ENCODE data around the gene KIAA0232.

DNA sequence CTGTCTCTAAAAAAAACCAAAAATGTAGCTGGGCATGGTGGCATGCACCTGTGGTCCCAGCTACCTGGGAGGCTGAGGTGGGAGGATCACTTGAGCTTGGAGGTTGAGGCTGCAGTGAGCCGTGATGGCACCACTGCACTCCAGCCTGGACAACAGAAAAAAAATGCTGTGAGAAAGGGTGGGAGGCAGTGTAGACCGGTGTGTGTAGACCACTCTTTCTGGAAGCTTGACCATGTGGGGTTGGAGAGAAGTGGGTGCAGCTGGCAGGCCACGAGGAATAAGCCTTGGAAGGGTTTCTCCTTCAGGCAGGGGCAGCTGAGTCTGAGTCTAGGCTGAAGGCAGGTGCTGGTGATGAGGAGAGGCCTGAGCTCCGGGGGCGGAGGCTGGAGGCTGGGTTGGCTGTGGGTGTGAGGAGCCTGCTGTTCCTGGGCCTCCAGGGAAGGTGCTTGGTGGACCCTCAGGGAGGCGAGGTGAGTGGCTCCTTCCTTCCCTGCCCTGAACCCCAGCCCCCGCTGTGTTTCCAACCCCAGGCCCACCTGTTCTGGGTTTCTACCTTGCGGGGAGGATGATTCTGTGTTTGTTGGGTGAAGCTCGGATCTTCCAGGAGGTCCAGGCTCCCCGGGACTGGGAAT is 117.8 kb downstream of the KIAA0232 start:
- TF ChIP-seq, protein P1, sequence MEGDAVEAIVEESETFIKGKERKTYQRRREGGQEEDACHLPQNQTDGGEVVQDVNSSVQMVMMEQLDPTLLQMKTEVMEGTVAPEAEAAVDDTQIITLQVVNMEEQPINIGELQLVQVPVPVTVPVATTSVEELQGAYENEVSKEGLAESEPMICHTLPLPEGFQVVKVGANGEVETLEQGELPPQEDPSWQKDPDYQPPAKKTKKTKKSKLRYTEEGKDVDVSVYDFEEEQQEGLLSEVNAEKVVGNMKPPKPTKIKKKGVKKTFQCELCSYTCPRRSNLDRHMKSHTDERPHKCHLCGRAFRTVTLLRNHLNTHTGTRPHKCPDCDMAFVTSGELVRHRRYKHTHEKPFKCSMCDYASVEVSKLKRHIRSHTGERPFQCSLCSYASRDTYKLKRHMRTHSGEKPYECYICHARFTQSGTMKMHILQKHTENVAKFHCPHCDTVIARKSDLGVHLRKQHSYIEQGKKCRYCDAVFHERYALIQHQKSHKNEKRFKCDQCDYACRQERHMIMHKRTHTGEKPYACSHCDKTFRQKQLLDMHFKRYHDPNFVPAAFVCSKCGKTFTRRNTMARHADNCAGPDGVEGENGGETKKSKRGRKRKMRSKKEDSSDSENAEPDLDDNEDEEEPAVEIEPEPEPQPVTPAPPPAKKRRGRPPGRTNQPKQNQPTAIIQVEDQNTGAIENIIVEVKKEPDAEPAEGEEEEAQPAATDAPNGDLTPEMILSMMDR (IDR thresholded peaks at IDR 0.05) = no peak
- TF ChIP-seq POLR2A (IDR thresholded peaks at IDR 0.05) = no peak
